ENCODE measurements around the gene FGF11. TPM values are rescaled to one million over a fixed set of nuclear protein-coding genes. Genes with fewer than 3 reads are reported as not detected.

The FGF11 gene
- total and polyA plus RNA-seq, 8 donors, result 0.37 to 15.6 (median 1.7) TPM; not detected in 4

GRCh38 chr17:7491583-7491982 is 52.3 kb downstream of the FGF11 start:
- no peak for DNase-seq
- Histone ChIP-seq H3K4me3 (no peak overlapping the region), H3K9me3 (no peaks in the 10 kb centered on the region), H3K36me3 (peaks cover 11 to 35% (median 18%) of the 10 kb centered on the region in 4 donors), H3K27me3 (no peaks in the 10 kb centered on the region), H3K27ac (no peak overlapping the region), H3K4me1 (peaks cover 21 to 67% (median 45%) of the 10 kb centered on the region in 4 donors)
- intact Hi-C loops (cut with DNase I; ENCODE audit: low total_unique reads), result no loop called here
- WGBS, 5 donors, result 94 to 100% (median 97%) methylated on average over 1 of the region's 1 CpG
- TF ChIP-seq POLR2AphosphoS5 (IDR thresholded peaks at IDR 0.05) (no peak), POLR2A (IDR thresholded peaks at IDR 0.05) (no peak), EP300 (IDR thresholded peaks at IDR 0.05) (no peak), CTCF (IDR thresholded peaks at IDR 0.05) (no peak)

- Histone ChIP-seq H3K36me3 (peaks cover 34 to 50% (median 42%) of the 10 kb centered on the region in 4 donors), H3K27me3 (no peaks in the 10 kb centered on the region), H3K27ac (no peak overlapping the region), H3K4me1 (peaks cover 9 to 43% (median 22%) of the 10 kb centered on the region in 4 donors), H3K4me3 (no peak overlapping the region), H3K9me3 (no peaks in the 10 kb centered on the region)
- intact Hi-C loops (cut with DNase I; ENCODE audit: low total_unique reads), result no loop called here
- no peak for DNase-seq
- 85 to 91% (median 87%) methylated on average over 3 of the region's 3 CpGs for WGBS, 5 donors
- TF ChIP-seq CTCF (IDR thresholded peaks at IDR 0.05) (no peak), EP300 (IDR thresholded peaks at IDR 0.05) (no peak), POLR2AphosphoS5 (IDR thresholded peaks at IDR 0.05) (no peak), POLR2A (IDR thresholded peaks at IDR 0.05) (no peak)
Observed at GRCh38 chr17:7493941-7494340, 54.6 kb downstream of the FGF11 start.

Other genes with a start within 250 kb of the FGF11 start
Only the 30 nearest of the 40 such genes appear.
- gene CTDNEP1, start 187.8 kb upstream of the FGF11 start, total RNA-seq, result 10 to 100 TPM; 23.9 to 82.8 (median 54.0) TPM
- gene CTDNEP1, start 187.8 kb upstream of the FGF11 start, polyA plus RNA-seq, result 10 to 100 TPM; 71.8 to 85.1 (median 75.9) TPM
- gene ELP5, start 187.3 kb upstream of the FGF11 start, total RNA-seq, result 10 to 100 TPM in 3 of 5 donors, 1 to 10 TPM in 1, not detected in 1; 8.4 to 19.5 (median 13.6) TPM
- 10 to 100 TPM; 24.4 to 45.2 (median 28.5) TPM for gene ELP5, start 187.3 kb upstream of the FGF11 start, polyA plus RNA-seq
- 100 to 1,000 TPM in 1 of 5 donors, 10 to 100 TPM in 2, 1 to 10 TPM in 2; 1.8 to 829 (median 17.4) TPM for gene CLDN7, start 177.0 kb upstream of the FGF11 start, total RNA-seq
- gene CLDN7, start 177.0 kb upstream of the FGF11 start, polyA plus RNA-seq, result 100 to 1,000 TPM in 1 of 3 donors, 1 to 10 TPM in 2; 3.1 to 114 (median 9.9) TPM
- gene SLC2A4, start 157.8 kb upstream of the FGF11 start, total RNA-seq, result 10 to 100 TPM in 2 of 5 donors, 1 to 10 TPM in 3; 3.5 to 26.6 (median 7.0) TPM
- gene SLC2A4, start 157.8 kb upstream of the FGF11 start, polyA plus RNA-seq, result 10 to 100 TPM in 1 of 3 donors, 1 to 10 TPM in 1, under 1 TPM in 1; 0.92 to 15.9 (median 1.4) TPM
- 10 to 100 TPM in 1 of 5 donors, 1 to 10 TPM in 1, under 1 TPM in 2, not detected in 1; 0.43 to 72.4 (median 1.1) TPM for gene YBX2, start 144.9 kb upstream of the FGF11 start, total RNA-seq
- gene YBX2, start 144.9 kb upstream of the FGF11 start, polyA plus RNA-seq, result 1 to 10 TPM; 1.2 to 6.5 (median 1.8) TPM
- 100 to 1,000 TPM in 4 of 5 donors, 10 to 100 TPM in 1; 86.9 to 189 (median 137) TPM for gene EIF5A, start 131.9 kb upstream of the FGF11 start, total RNA-seq
- 100 to 1,000 TPM; 341 to 438 (median 394) TPM for gene EIF5A, start 131.9 kb upstream of the FGF11 start, polyA plus RNA-seq
- 10 to 100 TPM; 23.9 to 91.6 (median 55.9) TPM for gene GPS2, start 124.2 kb upstream of the FGF11 start, total RNA-seq
- gene GPS2, start 124.2 kb upstream of the FGF11 start, polyA plus RNA-seq, result 10 to 100 TPM; 74.3 to 84.9 (median 79.7) TPM
- 10 to 100 TPM; 17.8 to 84.0 (median 36.4) TPM for gene NEURL4, start 110.2 kb upstream of the FGF11 start, total RNA-seq
- 10 to 100 TPM in 2 of 3 donors, 1 to 10 TPM in 1; 6.9 to 22.2 (median 15.6) TPM for gene NEURL4, start 110.2 kb upstream of the FGF11 start, polyA plus RNA-seq
- 10 to 100 TPM in 4 of 5 donors, 1 to 10 TPM in 1; 8.3 to 33.3 (median 14.7) TPM for gene ACAP1, start 103.0 kb upstream of the FGF11 start, total RNA-seq
- 1 to 10 TPM; 4.4 to 6.4 (median 6.2) TPM for gene ACAP1, start 103.0 kb upstream of the FGF11 start, polyA plus RNA-seq
- gene KCTD11, start 87.3 kb upstream of the FGF11 start, total RNA-seq, result 10 to 100 TPM in 1 of 5 donors, 1 to 10 TPM in 3, under 1 TPM in 1; 0.58 to 11.0 (median 3.5) TPM
- gene KCTD11, start 87.3 kb upstream of the FGF11 start, polyA plus RNA-seq, result 10 to 100 TPM in 1 of 3 donors, 1 to 10 TPM in 2; 8.9 to 14.1 (median 9.4) TPM
- gene TMEM95, start 84.4 kb upstream of the FGF11 start, total RNA-seq, result not detected
- gene TMEM95, start 84.4 kb upstream of the FGF11 start, polyA plus RNA-seq, result not detected
- gene TNK1, start 58.4 kb upstream of the FGF11 start, total RNA-seq, result 10 to 100 TPM in 3 of 5 donors, 1 to 10 TPM in 2; 5.7 to 37.1 (median 22.2) TPM
- gene TNK1, start 58.4 kb upstream of the FGF11 start, polyA plus RNA-seq, result 10 to 100 TPM in 1 of 3 donors, 1 to 10 TPM in 2; 6.0 to 12.1 (median 7.8) TPM
- gene PLSCR3, start 45.0 kb upstream of the FGF11 start, total RNA-seq, result 100 to 1,000 TPM in 1 of 5 donors, 10 to 100 TPM in 2, 1 to 10 TPM in 1, not detected in 1; 7.9 to 101 (median 29.6) TPM
- gene PLSCR3, start 45.0 kb upstream of the FGF11 start, polyA plus RNA-seq, result 10 to 100 TPM; 21.9 to 27.1 (median 24.4) TPM
- gene TMEM256, start 35.4 kb upstream of the FGF11 start, total RNA-seq, result 100 to 1,000 TPM in 2 of 5 donors, 10 to 100 TPM in 2, not detected in 1; 39.8 to 347 (median 161) TPM
- gene TMEM256, start 35.4 kb upstream of the FGF11 start, polyA plus RNA-seq, result 100 to 1,000 TPM; 189 to 282 (median 279) TPM
- gene NLGN2, start 31.7 kb upstream of the FGF11 start, total RNA-seq, result 10 to 100 TPM in 3 of 5 donors, 1 to 10 TPM in 2; 4.6 to 42.0 (median 13.8) TPM
- 1 to 10 TPM; 1.7 to 7.9 (median 1.8) TPM for gene NLGN2, start 31.7 kb upstream of the FGF11 start, polyA plus RNA-seq
- not detected for gene SPEM1, start 19.2 kb upstream of the FGF11 start, total RNA-seq
- under 1 TPM in 1 of 3 donors, not detected in 2; 0.20 TPM for gene SPEM1, start 19.2 kb upstream of the FGF11 start, polyA plus RNA-seq
- gene SPEM2, start 13.9 kb upstream of the FGF11 start, total RNA-seq, result not detected
- gene SPEM2, start 13.9 kb upstream of the FGF11 start, polyA plus RNA-seq, result not detected
- gene SPEM3, start 10.7 kb upstream of the FGF11 start, total RNA-seq, result not detected
- not detected for gene SPEM3, start 10.7 kb upstream of the FGF11 start, polyA plus RNA-seq
- gene TMEM102, start 4.1 kb upstream of the FGF11 start, total RNA-seq, result 10 to 100 TPM in 2 of 5 donors, 1 to 10 TPM in 2, not detected in 1; 1.3 to 48.4 (median 9.0) TPM
- gene TMEM102, start 4.1 kb upstream of the FGF11 start, polyA plus RNA-seq, result 1 to 10 TPM; 4.5 to 7.9 (median 6.4) TPM
- 1 to 10 TPM in 3 of 5 donors, not detected in 2; 1.8 to 6.4 (median 4.2) TPM for gene CHRNB1, start 5.5 kb downstream of the FGF11 start, total RNA-seq
- gene CHRNB1, start 5.5 kb downstream of the FGF11 start, polyA plus RNA-seq, result 10 to 100 TPM in 2 of 3 donors, 1 to 10 TPM in 1; 9.2 to 12.0 (median 10.7) TPM
- 10 to 100 TPM; 15.8 to 31.5 (median 29.0) TPM for gene ZBTB4, start 40.1 kb downstream of the FGF11 start, total RNA-seq
- 10 to 100 TPM; 16.3 to 18.0 (median 17.9) TPM for gene ZBTB4, start 40.1 kb downstream of the FGF11 start, polyA plus RNA-seq
- gene SLC35G6, start 41.9 kb downstream of the FGF11 start, total RNA-seq, result not detected
- gene SLC35G6, start 41.9 kb downstream of the FGF11 start, polyA plus RNA-seq, result not detected
- 100 to 1,000 TPM in 2 of 5 donors, 10 to 100 TPM in 3; 55.4 to 750 (median 85.2) TPM for gene POLR2A, start 44.9 kb downstream of the FGF11 start, total RNA-seq
- 10 to 100 TPM in 1 of 3 donors, 1 to 10 TPM in 2; 8.1 to 12.7 (median 10.0) TPM for gene POLR2A, start 44.9 kb downstream of the FGF11 start, polyA plus RNA-seq
- 100 to 1,000 TPM in 1 of 5 donors, 10 to 100 TPM in 3, 1 to 10 TPM in 1; 6.1 to 199 (median 49.6) TPM for gene TNFSF12, start 109.5 kb downstream of the FGF11 start, total RNA-seq
- 10 to 100 TPM; 31.7 to 48.0 (median 45.1) TPM for gene TNFSF12, start 109.5 kb downstream of the FGF11 start, polyA plus RNA-seq
- gene TNFSF13, start 119.2 kb downstream of the FGF11 start, total RNA-seq, result 10 to 100 TPM; 15.6 to 55.4 (median 22.6) TPM
- gene TNFSF13, start 119.2 kb downstream of the FGF11 start, polyA plus RNA-seq, result 10 to 100 TPM; 24.0 to 35.9 (median 32.0) TPM
- 10 to 100 TPM; 22.0 to 78.6 (median 49.9) TPM for gene SENP3, start 122.4 kb downstream of the FGF11 start, total RNA-seq
- gene SENP3, start 122.4 kb downstream of the FGF11 start, polyA plus RNA-seq, result 10 to 100 TPM; 39.3 to 55.0 (median 53.0) TPM
- 10 to 100 TPM; 11.1 to 19.2 (median 13.9) TPM for gene CD68, start 140.1 kb downstream of the FGF11 start, total RNA-seq
- 10 to 100 TPM; 13.8 to 39.6 (median 28.9) TPM for gene CD68, start 140.1 kb downstream of the FGF11 start, polyA plus RNA-seq
- 100 to 1,000 TPM in 3 of 5 donors, 10 to 100 TPM in 2; 64.8 to 188 (median 117) TPM for gene MPDU1, start 144.3 kb downstream of the FGF11 start, total RNA-seq
- 10 to 100 TPM; 27.2 to 67.4 (median 64.0) TPM for gene MPDU1, start 144.3 kb downstream of the FGF11 start, polyA plus RNA-seq
- gene SOX15, start 150.6 kb downstream of the FGF11 start, total RNA-seq, result 1 to 10 TPM in 1 of 5 donors, not detected in 4; 1.7 TPM
- 10 to 100 TPM in 1 of 3 donors, under 1 TPM in 2; 0.76 to 48.1 (median 0.81) TPM for gene SOX15, start 150.6 kb downstream of the FGF11 start, polyA plus RNA-seq
- 10 to 100 TPM; 11.0 to 33.3 (median 23.3) TPM for gene FXR2, start 175.4 kb downstream of the FGF11 start, total RNA-seq
- 10 to 100 TPM; 22.7 to 28.5 (median 23.2) TPM for gene FXR2, start 175.4 kb downstream of the FGF11 start, polyA plus RNA-seq

Data from stomach (tissue), 9 donors.